Gastrocnemius medialis (tissue), 4 donors: ENCODE results near the gene AP1S3. TPM values are rescaled to one million over a fixed set of nuclear protein-coding genes. Genes with fewer than 3 reads are reported as not detected.

Experiments used
- ATAC-seq, 2 donors: fragments of 150-250 bp; one replicate each; pipeline ENCODE4 v1.9.1; 2016
- DNase-seq, 2 donors: peaks; one replicate each; pipeline ENCODE4 v3.0.0-alpha.2; 2019
- H3K27ac ChIP-seq, 4 donors: fragments of 200-600 bp; sonication (generic); 1 replicate in 1 of 4; 2 replicates in 3 of 4; pipeline ENCODE4 v1.5.1; 2016 to 2018; ENCODE audit warnings: mild to moderate bottlenecking in 2 of 4, moderate library complexity in 1 of 4
- H3K27me3 ChIP-seq, 3 donors: fragments of 200-600 bp; sonication (generic) in 2 of 3; 1 replicate in 1 of 3; 2 replicates in 2 of 3; pipeline versions ENCODE4 v1.5.1 to v1.6.0; 2016 to 2019; ENCODE audit warnings: mild to moderate bottlenecking in 1 of 3, moderate library complexity in 1 of 3
- H3K36me3 ChIP-seq, 2 donors: fragments of 200-600 bp; sonication (generic) in 1 of 2; one replicate each; pipeline ENCODE4 v1.5.1; 2017 to 2018
- H3K4me1 ChIP-seq, 2 donors: fragments of 200-600 bp; sonication (generic) in 1 of 2; one replicate each; pipeline ENCODE4 v1.5.1; 2016 to 2017; ENCODE audit warnings: mild to moderate bottlenecking in 2 of 2
- H3K4me3 ChIP-seq, 4 donors: fragments of 200-600 bp; sonication (generic) in 3 of 4; 1 replicate in 1 of 4; 2 replicates in 3 of 4; pipeline ENCODE4 v1.5.1; 2016 to 2019; ENCODE audit warnings: mild to moderate bottlenecking in 2 of 4
- H3K9me3 ChIP-seq, 3 donors: fragments of 200-600 bp; sonication (generic) in 2 of 3; 1 replicate in 1 of 3; 2 replicates in 2 of 3; pipeline ENCODE4 v1.5.1; 2016 to 2019
- POLR2A ChIP-seq, 2 donors: fragments of 450-650 bp; IDR thresholded peaks; one replicate each; pipeline ENCODE4 v1.6.1; 2017; ENCODE audit warnings: antibody characterized with exemption in 2 of 2, mild to moderate bottlenecking in 2 of 2, moderate library complexity in 2 of 2
- in situ Hi-C, 4 donors: fragments of 200-750 bp; cut with MboI; loops; one replicate each; pipeline versions ENCODE4 v1.15.0 to v1.8.0; 2017; ENCODE audit warnings: low sequenced_read_pairs in 4 of 4
- intact Hi-C: fragments of 100-400 bp; cut with DNase I; formaldehyde crosslinking; loops from one replicate; pipeline ENCODE4 v1.15.1; 2023; ENCODE audit warnings: low total_unique reads
- total RNA-seq, 4 donors: library from RNA; depleted of rRNA; stranded (reverse); fragments of >200 nt; gene quantifications; one replicate each; pipeline versions ENCODE4 v1.1.0 to v1.2.3, GENCODE V29; 2016
- TF ChIP-seq, protein P1 (sequence below), 5 experiments: fragments of 450-650 bp in 3 of 5; fragments of 200-600 bp in 2 of 5; sonication (generic) in 2 of 5; IDR thresholded peaks in 4 of 5; conservative IDR thresholded peaks in 1 of 5; 1 replicate in 4 of 5; 2 replicates in 1 of 5; pipeline ENCODE4 v1.5.1; 2016 to 2019; ENCODE audit warnings: antibody characterized with exemption in 5 of 5, mild to moderate bottlenecking in 3 of 5, moderate library complexity in 3 of 5

The AP1S3 gene
- total RNA-seq, result under 1 TPM in 1 of 4 donors, not detected in 3; 0.20 TPM

DNA sequence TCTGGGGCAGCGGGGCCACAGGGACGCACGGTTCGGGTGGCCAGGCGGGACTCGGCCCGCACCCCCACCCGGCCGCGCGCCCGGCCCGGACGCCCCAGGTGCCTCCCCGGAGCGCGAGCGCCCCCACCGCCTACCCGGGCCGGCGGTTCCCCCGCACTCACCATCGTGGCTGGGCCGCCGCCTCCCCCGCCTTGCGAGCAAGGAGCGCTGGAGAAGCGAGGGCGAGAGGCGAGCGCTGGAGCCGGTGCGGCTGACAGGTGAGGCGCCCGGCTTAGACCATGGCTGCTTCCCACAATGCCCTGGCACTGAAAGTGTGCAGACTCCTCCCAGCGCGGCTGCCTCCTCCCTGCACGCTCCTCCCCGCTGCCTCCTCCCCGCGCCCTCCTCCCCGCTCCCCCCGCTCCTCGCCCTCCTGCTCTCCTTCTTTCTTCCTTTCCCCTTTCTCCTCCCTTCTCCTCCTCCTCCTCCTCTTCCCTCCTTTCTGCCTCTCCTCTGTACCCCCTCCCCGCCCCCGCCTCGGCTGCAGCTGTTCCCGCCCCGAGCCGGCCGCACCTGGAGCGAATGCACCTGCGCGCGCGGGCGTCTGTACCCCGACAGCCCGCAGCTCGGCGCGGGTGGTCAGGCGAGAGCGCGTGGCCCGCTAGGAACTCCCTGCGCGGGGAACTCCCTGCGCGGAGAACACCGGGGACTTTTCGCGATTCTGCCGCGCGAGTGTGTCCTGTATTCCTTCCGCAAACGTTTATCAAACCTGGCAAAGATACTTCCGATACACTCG lies at the start of gene AP1S3:
AP1S3 (minus strand) TSS at position 296 of the 775 bp plus-strand sequence; CDS start at position 164, 132 bp downstream.
- Histone ChIP-seq H3K4me3 (peak within 1 kb of the TSS; percentile 51 to 68 (median 62)), H3K4me1 (peaks cover 4 to 7% of the 10 kb centered on the region in 2 donors), H3K36me3 (no peaks in the 10 kb centered on the region), H3K27ac (no peak within 1 kb of the TSS), H3K27me3 (peaks cover 0 to 7% (median 4%) of the 10 kb centered on the region in 3 donors), H3K9me3 (no peaks in the 10 kb centered on the region)
- DNase-seq (peak in 1 of 2 donors; percentile 6), ATAC-seq (peak in 1 of 2 donors; percentile 56)
- TF ChIP-seq, protein P1, sequence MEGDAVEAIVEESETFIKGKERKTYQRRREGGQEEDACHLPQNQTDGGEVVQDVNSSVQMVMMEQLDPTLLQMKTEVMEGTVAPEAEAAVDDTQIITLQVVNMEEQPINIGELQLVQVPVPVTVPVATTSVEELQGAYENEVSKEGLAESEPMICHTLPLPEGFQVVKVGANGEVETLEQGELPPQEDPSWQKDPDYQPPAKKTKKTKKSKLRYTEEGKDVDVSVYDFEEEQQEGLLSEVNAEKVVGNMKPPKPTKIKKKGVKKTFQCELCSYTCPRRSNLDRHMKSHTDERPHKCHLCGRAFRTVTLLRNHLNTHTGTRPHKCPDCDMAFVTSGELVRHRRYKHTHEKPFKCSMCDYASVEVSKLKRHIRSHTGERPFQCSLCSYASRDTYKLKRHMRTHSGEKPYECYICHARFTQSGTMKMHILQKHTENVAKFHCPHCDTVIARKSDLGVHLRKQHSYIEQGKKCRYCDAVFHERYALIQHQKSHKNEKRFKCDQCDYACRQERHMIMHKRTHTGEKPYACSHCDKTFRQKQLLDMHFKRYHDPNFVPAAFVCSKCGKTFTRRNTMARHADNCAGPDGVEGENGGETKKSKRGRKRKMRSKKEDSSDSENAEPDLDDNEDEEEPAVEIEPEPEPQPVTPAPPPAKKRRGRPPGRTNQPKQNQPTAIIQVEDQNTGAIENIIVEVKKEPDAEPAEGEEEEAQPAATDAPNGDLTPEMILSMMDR (IDR thresholded peaks at IDR 0.05 in 4 of 5, conservative IDR thresholded peaks at IDR 0.05 in 1 of 5), result no peak
- TF ChIP-seq POLR2A (IDR thresholded peaks at IDR 0.05), result no peak
- intact Hi-C loops (no loop called here), in situ Hi-C loops (no loop called here)

DNA sequence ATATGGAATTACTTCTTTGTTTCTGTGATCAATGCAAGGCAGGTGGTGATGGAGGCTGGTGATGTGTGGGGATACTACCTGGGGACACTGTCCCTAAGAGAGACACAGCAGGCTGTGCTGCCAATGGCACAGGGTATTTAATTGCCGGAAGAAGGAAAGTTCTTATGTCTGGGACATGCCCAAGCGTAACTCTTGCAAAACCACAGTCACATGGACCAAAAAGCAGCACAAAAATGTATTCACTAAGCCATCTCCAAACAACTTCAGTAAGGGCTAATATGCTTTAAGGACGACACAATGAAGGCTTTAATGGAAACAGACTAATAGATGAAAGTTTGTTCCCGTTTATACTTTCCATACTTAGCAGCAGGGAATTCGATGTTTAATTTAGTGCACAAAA lies 49.7 kb upstream of the AP1S3 start:
- Histone ChIP-seq H3K27ac (no peak overlapping the region), H3K4me3 (no peak overlapping the region), H3K27me3 (no peaks in the 10 kb centered on the region), H3K9me3 (no peaks in the 10 kb centered on the region), H3K36me3 (peaks cover 0 to 63% of the 10 kb centered on the region in 2 donors), H3K4me1 (no peaks in the 10 kb centered on the region)
- in situ Hi-C loops, result no loop called here
- intact Hi-C loops, result no loop called here
- ATAC-seq (no peak), DNase-seq (no peak)
- TF ChIP-seq, protein P1 (IDR thresholded peaks at IDR 0.05 in 4 of 5, conservative IDR thresholded peaks at IDR 0.05 in 1 of 5), result no peak

DNA sequence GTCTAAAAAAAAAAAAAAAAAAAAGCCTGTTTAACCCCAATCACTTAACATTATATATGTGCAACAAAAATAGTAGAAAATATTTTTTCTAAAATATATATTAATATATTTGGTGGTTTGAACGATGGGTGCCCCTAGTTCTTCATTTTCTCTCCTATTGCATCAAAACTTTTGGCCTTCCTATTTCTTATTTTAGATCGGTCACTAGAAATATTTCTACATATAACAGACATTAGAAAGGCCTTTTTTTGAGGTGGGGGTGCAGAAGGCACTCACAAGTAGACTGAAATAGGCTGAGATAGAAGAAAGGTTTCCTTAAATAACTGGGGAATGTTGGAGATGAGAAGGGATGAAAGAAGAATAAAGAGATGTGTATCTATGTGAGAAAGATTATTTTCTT lies 49.3 kb upstream of the AP1S3 start:
- DNase-seq (no peak), ATAC-seq (no peak)
- Histone ChIP-seq H3K4me3 (no peak overlapping the region), H3K36me3 (peaks cover 0 to 65% of the 10 kb centered on the region in 2 donors), H3K27ac (no peak overlapping the region), H3K4me1 (no peaks in the 10 kb centered on the region), H3K27me3 (no peaks in the 10 kb centered on the region), H3K9me3 (no peaks in the 10 kb centered on the region)
- intact Hi-C loops, result no loop called here
- in situ Hi-C loops, result no loop called here
- TF ChIP-seq, protein P1 (IDR thresholded peaks at IDR 0.05 in 4 of 5, conservative IDR thresholded peaks at IDR 0.05 in 1 of 5), result no peak
- TF ChIP-seq POLR2A (IDR thresholded peaks at IDR 0.05), result no peak

DNA sequence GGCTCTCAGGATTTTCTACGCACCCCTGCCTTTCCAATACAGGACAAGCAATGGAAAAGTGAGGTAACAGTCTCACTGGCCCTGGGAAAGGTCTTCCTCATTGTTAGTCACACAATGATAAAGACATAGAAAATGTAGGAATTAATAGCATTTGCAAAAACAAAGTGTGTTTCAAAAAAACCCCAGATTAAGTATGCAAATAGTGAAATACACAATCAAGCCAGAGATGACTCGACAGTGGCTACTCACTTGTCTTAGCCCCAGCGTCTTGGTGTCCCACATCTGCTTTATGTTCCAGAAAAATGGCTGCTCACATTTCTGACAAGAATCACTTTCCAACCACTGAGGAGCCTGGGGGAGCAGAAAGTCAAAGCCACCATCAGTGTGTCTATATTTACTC lies 47.0 kb upstream of the AP1S3 start:
- Histone ChIP-seq H3K36me3 (peaks cover 0 to 81% of the 10 kb centered on the region in 2 donors), H3K4me1 (no peaks in the 10 kb centered on the region), H3K4me3 (no peak overlapping the region), H3K9me3 (no peaks in the 10 kb centered on the region), H3K27me3 (no peaks in the 10 kb centered on the region), H3K27ac (no peak overlapping the region)
- no peak for TF ChIP-seq POLR2A (IDR thresholded peaks at IDR 0.05)
- TF ChIP-seq, protein P1 (IDR thresholded peaks at IDR 0.05 in 4 of 5, conservative IDR thresholded peaks at IDR 0.05 in 1 of 5), result no peak
- intact Hi-C loops (no loop called here), in situ Hi-C loops (no loop called here)
- DNase-seq (no peak), ATAC-seq (no peak)
